ENCODE data around the gene PAH.

DNA sequence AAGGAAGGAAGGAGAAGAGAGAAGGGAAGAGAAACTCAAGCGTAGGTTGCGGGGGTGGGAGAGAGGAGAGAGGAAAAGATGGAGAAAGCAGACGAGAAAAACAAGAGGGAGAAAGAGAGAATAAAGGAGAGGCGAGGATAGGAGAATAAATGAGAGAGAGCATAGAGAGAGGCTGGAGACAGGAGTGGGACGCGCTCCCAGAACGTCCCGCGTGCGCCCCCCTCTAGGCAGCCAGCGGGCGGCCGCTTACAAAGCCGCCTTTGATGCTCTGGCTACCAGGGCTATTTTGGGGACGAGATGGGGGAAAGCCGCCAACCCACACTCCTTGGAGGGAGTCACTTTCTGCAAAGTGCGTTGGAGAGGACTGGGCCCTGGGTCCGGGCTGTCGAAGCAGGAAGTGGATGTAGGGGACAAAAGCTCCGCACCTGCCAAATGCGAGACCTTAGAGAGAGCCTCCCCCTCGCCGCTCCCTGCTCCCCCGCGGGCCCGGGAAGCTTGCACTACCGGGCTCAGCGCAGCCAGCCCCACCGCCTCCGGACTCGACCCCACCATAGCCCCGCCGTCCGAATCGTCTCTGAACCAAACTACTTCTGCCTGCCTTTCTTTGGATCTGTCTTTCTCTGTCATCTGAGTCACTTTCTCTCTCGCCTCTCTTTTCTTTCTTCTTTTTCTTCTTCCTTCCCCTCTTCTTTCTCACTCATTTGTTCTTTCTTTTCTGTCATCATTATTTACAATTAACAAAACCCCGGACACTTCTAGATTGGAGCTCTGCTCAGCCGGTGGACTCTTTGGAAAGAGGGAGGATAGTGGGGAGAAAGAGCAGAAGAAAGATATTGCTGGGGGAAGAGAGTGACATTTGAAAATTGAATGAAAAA lies 48.5 kb upstream of the PAH start:
- TF ChIP-seq, protein P1, sequence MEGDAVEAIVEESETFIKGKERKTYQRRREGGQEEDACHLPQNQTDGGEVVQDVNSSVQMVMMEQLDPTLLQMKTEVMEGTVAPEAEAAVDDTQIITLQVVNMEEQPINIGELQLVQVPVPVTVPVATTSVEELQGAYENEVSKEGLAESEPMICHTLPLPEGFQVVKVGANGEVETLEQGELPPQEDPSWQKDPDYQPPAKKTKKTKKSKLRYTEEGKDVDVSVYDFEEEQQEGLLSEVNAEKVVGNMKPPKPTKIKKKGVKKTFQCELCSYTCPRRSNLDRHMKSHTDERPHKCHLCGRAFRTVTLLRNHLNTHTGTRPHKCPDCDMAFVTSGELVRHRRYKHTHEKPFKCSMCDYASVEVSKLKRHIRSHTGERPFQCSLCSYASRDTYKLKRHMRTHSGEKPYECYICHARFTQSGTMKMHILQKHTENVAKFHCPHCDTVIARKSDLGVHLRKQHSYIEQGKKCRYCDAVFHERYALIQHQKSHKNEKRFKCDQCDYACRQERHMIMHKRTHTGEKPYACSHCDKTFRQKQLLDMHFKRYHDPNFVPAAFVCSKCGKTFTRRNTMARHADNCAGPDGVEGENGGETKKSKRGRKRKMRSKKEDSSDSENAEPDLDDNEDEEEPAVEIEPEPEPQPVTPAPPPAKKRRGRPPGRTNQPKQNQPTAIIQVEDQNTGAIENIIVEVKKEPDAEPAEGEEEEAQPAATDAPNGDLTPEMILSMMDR (IDR thresholded peaks at IDR 0.05): no peak
- no peak for TF ChIP-seq POLR2A (IDR thresholded peaks at IDR 0.05)

All from thyroid gland (tissue), 4 donors.